D721Med (cell line): ENCODE data around the gene CYYR1.
"Not testable (repeated sequence)": the region's sequence is repeated elsewhere in the genome, so short reads cannot be mapped to it uniquely, and the experiment has no call there.

ENCODE experiments used
- DNase-seq: peaks from one replicate; pipeline ENCODE4 v3.0.0; 2011; ENCODE audit warnings: low spot score; ENCODE audit not compliant: insufficient read length
- FAIRE-seq: peaks from 2 replicates; lab custom pipeline; 2011; peaks lifted over from hg19 to GRCh38; lab: Jason Lieb, UNC
- CTCF ChIP-seq: IDR thresholded peaks from 2 replicates; pipeline ENCODE4 v1.5.1; 2012; ENCODE audit warnings: mild to moderate bottlenecking, control low read depth; ENCODE audit not compliant: insufficient read depth; ENCODE audit errors: missing control alignments

The CYYR1 gene

DNA sequence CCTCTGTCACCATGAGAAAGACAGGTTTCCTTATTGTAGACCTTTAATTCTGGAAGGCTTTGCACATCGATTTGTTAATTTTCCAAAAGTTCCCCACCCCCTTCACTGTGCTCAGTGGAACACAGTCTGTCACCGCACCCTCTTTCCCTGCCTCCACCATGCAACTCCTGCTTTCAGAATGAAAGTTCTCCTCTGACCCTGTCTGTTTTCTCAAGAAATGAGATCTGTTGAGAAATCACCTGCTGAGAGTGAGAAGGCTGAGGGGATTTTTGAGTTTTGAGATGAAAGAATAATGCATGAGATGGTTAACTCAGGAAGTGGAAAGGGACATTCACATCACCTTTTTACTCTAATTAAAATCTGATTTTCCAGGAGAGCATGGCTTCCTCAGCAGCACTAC, 99.6 kb downstream of the CYYR1 start:
- TF ChIP-seq CTCF, result no peak
- no peak for DNase-seq
- FAIRE-seq, result no peak

GRCh38 chr21:26471099-26471471, 102.0 kb downstream of the CYYR1 start:
- FAIRE-seq (no peak), DNase-seq (no peak)
- no peak for TF ChIP-seq CTCF

DNA sequence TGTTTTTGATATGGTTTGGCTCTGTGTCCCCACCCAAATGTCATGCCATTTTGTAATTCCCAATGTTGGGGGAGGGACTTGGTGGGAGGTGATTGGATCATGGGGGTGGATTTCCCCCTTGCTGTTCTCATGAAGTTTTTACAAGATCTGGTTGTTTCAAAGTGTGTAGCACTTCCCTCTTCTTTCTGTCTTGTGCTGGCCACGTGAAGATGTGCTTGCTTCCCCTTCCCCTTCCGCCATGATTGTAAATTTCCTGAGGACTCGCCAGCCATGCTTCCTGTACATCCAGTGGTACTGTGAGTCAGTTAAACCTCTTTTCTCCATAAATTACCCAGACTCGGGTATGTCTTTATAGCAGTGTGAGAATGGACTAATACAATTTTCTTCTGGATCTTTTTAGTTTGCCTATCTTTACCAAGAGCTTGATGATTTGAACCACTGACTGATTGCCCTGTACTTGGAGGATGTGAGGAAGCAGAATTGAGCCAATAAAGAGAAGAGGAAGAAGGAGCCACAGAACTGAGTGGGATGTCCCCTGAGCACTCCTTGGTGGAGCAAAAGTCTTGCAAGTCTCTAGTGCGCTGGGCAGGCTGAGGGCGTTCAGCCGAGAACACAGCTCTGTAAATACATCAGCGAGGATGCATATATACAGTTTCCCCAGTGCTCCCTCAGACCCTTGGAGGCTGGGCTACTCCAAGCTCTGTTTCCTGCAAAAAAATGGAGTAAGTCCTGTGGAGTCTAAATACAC, 102.6 kb downstream of the CYYR1 start:
- TF ChIP-seq CTCF, result no peak
- DNase-seq, result no peak
- FAIRE-seq, result no peak

- FAIRE-seq (no peak), DNase-seq (no peak)
- TF ChIP-seq CTCF, result no peak
These were observed 103.3 kb downstream of the CYYR1 start for GRCh38 chr21:26469789-26470188.

DNA sequence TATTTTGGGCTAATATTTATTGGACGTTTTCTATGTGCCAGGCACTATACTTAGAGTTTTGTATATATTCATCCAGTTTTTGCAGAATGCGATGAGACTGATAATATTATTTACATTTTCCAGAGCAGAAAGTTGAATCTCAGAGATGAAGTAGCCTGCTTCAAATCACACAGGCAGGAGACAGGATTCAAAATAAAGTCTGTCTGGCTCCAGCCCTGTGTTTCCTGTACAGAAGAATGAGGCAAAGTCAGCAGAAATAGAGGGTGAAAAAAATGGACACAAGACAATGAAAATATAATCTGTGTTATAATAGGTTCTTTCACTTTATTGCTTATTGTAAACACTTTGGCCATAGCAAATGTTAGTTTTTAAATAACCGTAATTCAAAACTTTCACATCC, 107.2 kb downstream of the CYYR1 start:
- FAIRE-seq (no peak), DNase-seq (no peak)

DNA sequence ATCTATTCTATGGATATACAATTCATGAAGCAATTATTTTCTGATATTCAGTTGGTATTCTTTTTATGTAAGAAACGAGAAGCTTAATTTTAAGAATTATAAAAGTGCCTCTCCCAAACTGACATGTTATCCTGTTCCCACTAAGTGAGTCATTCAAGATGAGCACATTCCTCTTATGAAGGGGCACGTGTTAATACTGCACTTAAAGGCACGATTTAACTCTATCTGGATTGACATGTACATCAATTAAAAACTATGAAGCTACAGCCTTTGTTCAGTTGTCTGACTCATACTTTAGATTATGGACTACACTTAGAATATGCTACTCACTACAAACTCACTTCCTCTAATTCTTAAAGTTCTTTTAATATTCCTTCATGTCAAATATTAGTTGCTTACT, 111.6 kb downstream of the CYYR1 start:
- DNase-seq, result no peak
- FAIRE-seq, result no peak
- TF ChIP-seq CTCF, result no peak

More for the DNA sequence above, 107.2 kb downstream of the CYYR1 start:
- no peak for TF ChIP-seq CTCF

- FAIRE-seq, result no peak
- no peak for TF ChIP-seq CTCF
- no peak for DNase-seq
These were observed 112.5 kb downstream of the CYYR1 start for GRCh38 chr21:26460621-26461020.

DNA sequence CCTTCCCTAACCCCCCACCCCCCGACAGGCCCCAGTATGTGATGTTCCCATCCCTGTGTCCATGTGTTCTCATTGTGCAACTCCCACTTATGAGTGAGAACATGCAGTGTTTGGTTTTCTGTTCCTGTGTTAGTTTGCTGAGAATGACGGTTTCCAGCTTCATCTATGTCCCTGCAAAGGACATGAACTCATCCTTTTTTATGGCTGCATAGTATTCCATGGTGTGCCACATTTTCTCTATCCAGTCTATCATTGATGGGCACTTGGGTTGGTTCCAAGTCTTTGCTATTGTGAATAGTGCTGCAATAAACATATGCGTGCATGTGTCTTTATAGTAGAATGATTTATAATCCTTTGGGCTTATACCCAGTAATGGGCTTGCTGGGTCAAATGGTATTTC, 114.2 kb downstream of the CYYR1 start:
- FAIRE-seq, DNase-seq: not testable (repeated sequence)
